Measurements from ENCODE around the gene BCAR1. TPM values are rescaled to one million over a fixed set of nuclear protein-coding genes. Genes with fewer than 3 reads are reported as not detected.

Gene BCAR1
- total and polyA plus RNA-seq, 2 of the 13 experiments (the other 11 are each of a cell fraction or from before 2014, with no cell fraction given), result 48.1 to 51.7 TPM

GRCh38 chr16:75265911-75266701, 14.7 kb upstream of the BCAR1 start (continued):
- TF ChIP-seq ZNF18 (CRISPR knock-in tag; IDR thresholded peaks at IDR 0.05; ENCODE audit: insufficient replicate concordance), result no peak
- TF ChIP-seq RXRA (CRISPR knock-in tag; IDR thresholded peaks at IDR 0.05), result peak; percentile 49; the same call in 1 of the 2 replicates
- TF ChIP-seq MTF2 (CRISPR knock-in tag; IDR thresholded peaks at IDR 0.05; ENCODE audit: borderline replicate concordance), result 0 out of 2 replicates have a peak, but pooled peaks have one; percentile 66
- peak; percentile 63; the same call in 1 of the 2 replicates for TF ChIP-seq MED1 (CRISPR knock-in tag; IDR thresholded peaks at IDR 0.05)
- no peak for TF ChIP-seq CENPBD1 (CRISPR knock-in tag; IDR thresholded peaks at IDR 0.05; ENCODE audit: borderline replicate concordance, low read depth)
- TF ChIP-seq KDM1A (CRISPR knock-in tag; IDR thresholded peaks at IDR 0.05), result no peak
- TF ChIP-seq NFKB2 (CRISPR knock-in tag; IDR thresholded peaks at IDR 0.05; ENCODE audit: borderline replicate concordance), result peak; percentile 82; the same call in 1 of the 2 replicates
- TF ChIP-seq MLX (CRISPR knock-in tag; IDR thresholded peaks at IDR 0.05), result 0 out of 2 replicates have a peak, but pooled peaks have one; percentile 35
- TF ChIP-seq TFDP1 (CRISPR knock-in tag; IDR thresholded peaks at IDR 0.05; ENCODE audit: borderline replicate concordance), result peak; percentile 52; the same call in 1 of the 2 replicates
- no peak for TF ChIP-seq POLR2AphosphoS2 (IDR thresholded peaks at IDR 0.05; ENCODE audit: low read depth, low read length)
- TF ChIP-seq ZNF607 (CRISPR knock-in tag; IDR thresholded peaks at IDR 0.05; ENCODE audit: borderline replicate concordance), result no peak; the same call in 1 of the 2 replicates
- TF ChIP-seq POGK (CRISPR knock-in tag; conservative IDR thresholded peaks at IDR 0.05), result peak; percentile 93
- peak; percentile 88 for TF ChIP-seq MAX (IDR thresholded peaks at IDR 0.05)
- no peak for TF ChIP-seq IRF9 (CRISPR knock-in tag; IDR thresholded peaks at IDR 0.05; ENCODE audit: borderline replicate concordance)
- peak; percentile 76; the same call in 1 of the 2 replicates for TF ChIP-seq SNAPC2 (CRISPR knock-in tag; IDR thresholded peaks at IDR 0.05)
- TF ChIP-seq JUND (CRISPR knock-in tag; IDR thresholded peaks at IDR 0.05), result 0 out of 2 replicates have a peak, but pooled peaks have one; percentile 9
- TF ChIP-seq ZNF816 (CRISPR knock-in tag; IDR thresholded peaks at IDR 0.05; ENCODE audit: borderline replicate concordance), result no peak
- TF ChIP-seq ZNF274 (CRISPR knock-in tag; IDR thresholded peaks at IDR 0.05), result peak; percentile 79
- peak; percentile 93 for TF ChIP-seq TARDBP (CRISPR knock-in tag; IDR thresholded peaks at IDR 0.05)
- no peak for TF ChIP-seq ELF4 (CRISPR knock-in tag; IDR thresholded peaks at IDR 0.05; ENCODE audit: borderline replicate concordance)
- TF ChIP-seq ZNF335 (CRISPR knock-in tag; IDR thresholded peaks at IDR 0.05), result no peak

Measured in HepG2 (cell line).